Measurements from ENCODE around the gene SOCS3.
"Not testable (repeated sequence)": the region's sequence is repeated elsewhere in the genome, so short reads cannot be mapped to it uniquely, and the experiment has no call there.

The SOCS3 gene

GRCh38 chr17:78309659-78310255 lies 50.1 kb downstream of the SOCS3 start:
- H3K27me3 Mint-ChIP-seq; DNase-seq; H3K9me3 Mint-ChIP-seq; H3K4me3 Mint-ChIP-seq; H3K36me3 Mint-ChIP-seq (ENCODE audit: low read depth); H3K27ac Mint-ChIP-seq: not testable (repeated sequence)
- H3K4me1 Mint-ChIP-seq (ENCODE audit: low read depth) = peaks cover 13% of the 10 kb centered on the region

GRCh38 chr17:78307887-78308638 lies 51.8 kb downstream of the SOCS3 start:
- no peaks in the 10 kb centered on the region for H3K36me3 Mint-ChIP-seq (ENCODE audit: low read depth)
- no peaks in the 10 kb centered on the region for H3K27me3 Mint-ChIP-seq
- peaks cover 7% of the 10 kb centered on the region for H3K9me3 Mint-ChIP-seq
- H3K4me3 Mint-ChIP-seq = no peak overlapping the region
- peaks cover 1% of the 10 kb centered on the region for H3K4me1 Mint-ChIP-seq (ENCODE audit: low read depth)
- no peak for DNase-seq
- H3K27ac Mint-ChIP-seq = no peak overlapping the region

- Mint-ChIP-seq H3K9me3 (peaks cover 7% of the 10 kb centered on the region), H3K4me3 (no peak overlapping the region), H3K4me1 (ENCODE audit: low read depth) (no peaks in the 10 kb centered on the region), H3K27ac (no peak overlapping the region), H3K27me3 (no peaks in the 10 kb centered on the region), H3K36me3 (ENCODE audit: low read depth) (no peaks in the 10 kb centered on the region)
- DNase-seq = no peak
Measured at GRCh38 chr17:78306913-78307312, 53.0 kb downstream of the SOCS3 start.

Data from activated T-cell treated with anti-CD3 and anti-CD28 coated beads, Interleukin-2, amount 50 U/mL, for 24 hours (primary cell).